GM06990 (cell line): ENCODE measurements around the gene IL12RB2.

Experiments
- DNase-seq: peaks from one replicate; pipeline ENCODE4 v3.0.0-alpha.2; 2011; ENCODE audit not compliant: insufficient read length; ENCODE audit errors: extremely low read depth
- H3K27me3 ChIP-seq: replicated peaks from 2 replicates; pipeline ENCODE4 v1.6.0; 2011; ENCODE audit warnings: low read length; ENCODE audit not compliant: control insufficient read depth, insufficient read depth
- H3K36me3 ChIP-seq: 2 replicates; pipeline ENCODE4 v1.5.1; 2011; ENCODE audit warnings: low read length; ENCODE audit not compliant: control insufficient read depth, insufficient read depth
- H3K4me3 ChIP-seq: replicated peaks from 2 replicates; pipeline ENCODE4 v1.5.1; 2011; ENCODE audit warnings: low read depth, mild to moderate bottlenecking, control low read depth, low read length
- TF ChIP-seq, protein P1 (sequence below): IDR thresholded peaks from 2 replicates; pipeline ENCODE4 v1.5.1; 2011; ENCODE audit warnings: low read length, control low read depth, mild to moderate bottlenecking, inconsistent platforms; ENCODE audit not compliant: insufficient read depth, poor library complexity, severe bottlenecking

The IL12RB2 gene

DNA sequence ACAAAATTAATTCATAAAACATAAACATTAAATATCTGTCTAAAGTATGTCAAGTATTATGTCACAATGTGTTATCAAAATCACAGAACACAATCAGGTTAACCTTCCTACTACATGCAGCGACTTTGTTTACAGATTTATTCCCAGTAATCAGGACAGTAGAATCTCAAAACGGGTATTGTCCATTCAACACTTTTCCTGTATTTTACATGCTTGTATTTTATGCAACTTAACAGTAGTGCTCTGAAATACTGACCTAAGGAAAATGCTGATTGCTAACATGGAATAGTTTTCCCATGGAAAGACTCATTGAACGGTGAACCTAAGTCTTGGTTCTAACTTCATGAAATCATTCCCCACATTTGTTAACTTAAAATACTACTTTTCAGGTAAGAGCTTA, 120.3 kb downstream of the IL12RB2 start:
- H3K36me3 ChIP-seq, result peaks cover 8% of the 10 kb centered on the region
- TF ChIP-seq, protein P1, sequence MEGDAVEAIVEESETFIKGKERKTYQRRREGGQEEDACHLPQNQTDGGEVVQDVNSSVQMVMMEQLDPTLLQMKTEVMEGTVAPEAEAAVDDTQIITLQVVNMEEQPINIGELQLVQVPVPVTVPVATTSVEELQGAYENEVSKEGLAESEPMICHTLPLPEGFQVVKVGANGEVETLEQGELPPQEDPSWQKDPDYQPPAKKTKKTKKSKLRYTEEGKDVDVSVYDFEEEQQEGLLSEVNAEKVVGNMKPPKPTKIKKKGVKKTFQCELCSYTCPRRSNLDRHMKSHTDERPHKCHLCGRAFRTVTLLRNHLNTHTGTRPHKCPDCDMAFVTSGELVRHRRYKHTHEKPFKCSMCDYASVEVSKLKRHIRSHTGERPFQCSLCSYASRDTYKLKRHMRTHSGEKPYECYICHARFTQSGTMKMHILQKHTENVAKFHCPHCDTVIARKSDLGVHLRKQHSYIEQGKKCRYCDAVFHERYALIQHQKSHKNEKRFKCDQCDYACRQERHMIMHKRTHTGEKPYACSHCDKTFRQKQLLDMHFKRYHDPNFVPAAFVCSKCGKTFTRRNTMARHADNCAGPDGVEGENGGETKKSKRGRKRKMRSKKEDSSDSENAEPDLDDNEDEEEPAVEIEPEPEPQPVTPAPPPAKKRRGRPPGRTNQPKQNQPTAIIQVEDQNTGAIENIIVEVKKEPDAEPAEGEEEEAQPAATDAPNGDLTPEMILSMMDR, result no peak
- no peaks in the 10 kb centered on the region for H3K27me3 ChIP-seq
- no peak for DNase-seq
- peak overlapping the region; percentile 98 for H3K4me3 ChIP-seq

DNA sequence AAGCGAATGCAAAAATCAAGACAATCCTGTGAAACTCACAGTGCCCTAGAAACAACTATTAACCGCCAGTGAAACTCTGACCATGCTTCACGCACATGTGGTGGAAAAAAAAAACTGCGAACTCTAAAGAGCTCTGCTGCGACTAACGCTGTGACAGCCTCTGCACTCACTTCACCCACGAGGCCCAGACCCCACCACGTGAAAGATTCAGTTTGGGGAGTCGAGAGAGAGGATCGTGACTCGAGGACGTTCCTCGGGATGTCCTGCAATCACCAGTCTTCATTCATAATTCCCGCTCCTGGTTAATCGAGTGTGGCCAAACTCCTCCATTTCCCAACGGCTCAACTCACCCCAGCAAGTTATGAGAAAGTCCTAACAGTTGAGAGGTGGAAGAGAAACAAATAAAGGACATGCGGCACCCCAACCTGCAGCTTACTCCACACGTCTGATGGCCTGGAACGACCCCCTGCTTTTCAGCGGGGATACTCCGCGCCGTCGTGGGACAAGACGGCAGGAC, 121.4 kb downstream of the IL12RB2 start:
- TF ChIP-seq, protein P1, result no peak
- H3K36me3 ChIP-seq, result peaks cover 4% of the 10 kb centered on the region
- no peak for DNase-seq
- H3K27me3 ChIP-seq, result no peaks in the 10 kb centered on the region
- H3K4me3 ChIP-seq, result peak overlapping the region; percentile 98

DNA sequence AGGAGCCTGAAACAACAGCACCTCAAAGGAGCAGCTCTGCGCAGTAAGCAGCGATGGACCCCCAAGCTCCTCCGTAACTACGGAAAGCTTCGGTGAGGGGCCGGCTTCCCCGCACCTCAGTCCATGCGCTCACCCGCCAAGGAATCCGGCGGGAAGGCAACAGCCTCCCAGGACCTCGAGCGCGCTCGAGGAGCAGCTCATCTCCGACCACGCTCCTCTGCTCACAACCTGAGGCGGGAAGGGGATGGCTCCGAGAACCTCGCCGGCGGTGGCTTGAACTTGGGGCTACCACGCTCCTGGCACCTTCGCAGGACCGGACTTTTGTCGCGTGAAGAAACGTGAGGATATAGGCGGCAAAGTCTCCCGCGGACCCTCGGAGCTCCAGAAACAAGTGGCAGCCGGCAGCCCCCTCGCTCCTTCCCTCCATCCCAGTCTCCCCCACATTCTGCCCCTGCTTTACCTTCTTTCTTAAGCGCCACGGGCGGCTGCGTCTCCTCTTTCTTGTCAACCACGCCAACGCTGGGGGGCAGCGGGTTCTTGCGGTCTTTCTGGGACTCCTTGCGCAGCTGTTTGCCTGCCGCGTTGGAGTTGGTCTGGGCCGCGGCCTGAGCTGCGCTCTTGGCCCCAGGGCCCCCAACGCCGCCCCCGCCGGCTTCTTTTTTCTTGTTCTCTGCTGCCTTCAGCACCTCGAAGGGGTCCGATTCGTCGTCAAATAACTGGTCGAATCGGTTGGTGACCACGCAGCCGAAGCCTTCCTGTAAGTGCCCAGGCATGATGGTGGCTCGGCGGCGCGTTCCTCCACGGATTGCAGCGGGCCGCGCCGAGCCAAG, 122.1 kb downstream of the IL12RB2 start:
- Histone ChIP-seq H3K27me3 (no peaks in the 10 kb centered on the region), H3K4me3 (peak overlapping the region; percentile 98), H3K36me3 (peaks cover 4% of the 10 kb centered on the region)
- DNase-seq, result peak; percentile 62
- TF ChIP-seq, protein P1, result no peak

DNA sequence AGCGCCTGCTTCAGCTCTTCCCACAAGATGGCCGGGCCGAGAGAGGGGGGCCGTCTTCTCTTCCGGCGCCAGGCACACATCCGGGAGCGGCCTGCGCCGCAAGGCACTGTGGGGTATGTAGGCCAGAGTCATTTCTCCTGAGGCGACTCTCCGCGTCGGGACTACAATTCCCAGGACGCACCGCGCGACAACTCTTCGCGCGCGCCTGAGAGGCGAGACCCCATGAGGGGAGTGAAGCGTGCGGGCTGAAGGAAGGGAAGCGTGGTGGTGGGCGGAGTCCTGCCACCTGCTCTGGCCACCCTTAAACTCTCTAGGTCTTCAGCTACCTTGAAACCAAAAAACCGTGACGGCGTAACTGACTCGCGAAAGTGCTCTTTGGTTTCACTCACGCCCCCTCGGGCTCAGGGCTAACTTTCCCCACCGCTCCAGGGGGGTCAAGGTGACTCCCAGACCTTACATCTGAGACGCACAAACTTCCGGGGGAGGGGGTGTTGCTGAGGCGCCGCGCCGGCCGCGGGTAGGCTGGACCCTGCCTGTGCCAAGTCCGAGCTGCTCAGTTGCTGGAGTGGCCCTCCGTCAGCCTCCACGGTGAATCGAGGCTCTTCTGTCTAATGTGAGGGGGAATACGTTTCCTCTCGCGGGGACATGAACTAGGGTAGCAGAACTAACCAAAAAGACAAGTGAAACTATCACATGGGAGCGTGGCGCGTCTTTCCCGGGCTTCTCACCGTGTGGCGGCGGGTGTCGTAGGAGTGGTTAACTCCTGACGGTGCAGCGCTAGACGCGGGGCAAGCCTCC, 122.9 kb downstream of the IL12RB2 start, which contains the start of gene SERBP1:
Gene SERBP1 (minus strand): TSS at position 45 of the 798 bp plus-strand sequence. CDS start 102 bp downstream, outside the sequence.
- Histone ChIP-seq H3K27me3 (no peaks in the 10 kb centered on the region), H3K4me3 (peak within 1 kb of the TSS; percentile 98), H3K36me3 (peaks cover 4% of the 10 kb centered on the region)
- TF ChIP-seq, protein P1, result no peak
- peak; percentile 98 for DNase-seq

DNA sequence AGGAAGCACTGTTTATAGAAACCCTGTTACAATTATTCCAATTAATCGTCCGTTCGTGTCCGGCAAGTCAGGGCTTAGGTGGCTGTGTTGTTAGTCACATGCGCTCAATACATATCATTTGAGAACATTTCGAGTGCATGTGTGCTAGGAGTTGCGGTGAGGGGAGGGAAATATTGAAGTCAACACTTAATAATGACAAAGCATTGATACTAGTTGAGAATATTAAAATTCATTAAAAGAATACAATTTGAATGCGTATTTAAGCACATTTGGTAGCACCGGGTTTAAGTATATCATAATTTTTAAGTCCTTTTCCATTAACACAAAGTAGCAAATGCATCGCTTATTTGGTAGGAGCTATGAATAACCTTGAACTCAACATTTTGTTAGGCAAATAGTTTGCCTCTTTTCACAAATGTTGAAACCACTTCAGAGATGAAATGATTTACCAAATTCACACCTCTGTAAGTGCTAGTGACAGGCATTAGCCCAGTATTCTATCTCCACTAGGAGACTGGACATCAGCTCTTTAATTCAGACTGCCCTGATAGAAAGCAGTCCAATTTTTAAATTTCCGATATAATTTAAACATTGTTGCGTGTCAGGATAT, 123.6 kb downstream of the IL12RB2 start:
- TF ChIP-seq, protein P1, result no peak
- Histone ChIP-seq H3K4me3 (peak overlapping the region; percentile 98), H3K36me3 (0 out of 2 replicates have a peak, but pooled peaks cover 1% of the 10 kb centered on the region), H3K27me3 (no peaks in the 10 kb centered on the region)
- no peak for DNase-seq
